AG09309 (cell line): Measurements from ENCODE around the gene GNAZ.

Experiments
- DNase-seq: peaks from one replicate; pipeline ENCODE4 v3.0.0-alpha.2; 2010; ENCODE audit warnings: low read depth
- H3K4me3 ChIP-seq: 2 replicates; pipeline ENCODE4 v1.5.1; 2011; ENCODE audit warnings: mild to moderate bottlenecking, low read depth, low read length, moderate library complexity; ENCODE audit not compliant: control insufficient read depth
- CTCF ChIP-seq: IDR thresholded peaks from 2 replicates; pipeline ENCODE4 v1.5.1; 2011; ENCODE audit warnings: mild to moderate bottlenecking, low read depth, low read length, inconsistent platforms; ENCODE audit not compliant: insufficient read depth, control insufficient read depth; ENCODE audit errors: missing control alignments

Gene GNAZ

GRCh38 chr22:23149743-23150238, 79.5 kb downstream of the GNAZ start:
- no peak overlapping the region for H3K4me3 ChIP-seq
- TF ChIP-seq CTCF: no peak
- DNase-seq: no peak

- no peak for DNase-seq
- no peak overlapping the region for H3K4me3 ChIP-seq
- TF ChIP-seq CTCF: no peak
Measured at GRCh38 chr22:23150762-23151161, 80.4 kb downstream of the GNAZ start.

GRCh38 chr22:23151827-23152226, 81.5 kb downstream of the GNAZ start:
- no peak for TF ChIP-seq CTCF
- no peak overlapping the region for H3K4me3 ChIP-seq
- DNase-seq: no peak

- no peak for TF ChIP-seq CTCF
- H3K4me3 ChIP-seq: no peak overlapping the region
- no peak for DNase-seq
Measured at GRCh38 chr22:23152238-23153114, 82.2 kb downstream of the GNAZ start.

GRCh38 chr22:23153994-23154393, 83.7 kb downstream of the GNAZ start:
- no peak for DNase-seq
- H3K4me3 ChIP-seq: no peak overlapping the region
- TF ChIP-seq CTCF: no peak

GRCh38 chr22:23154461-23154860, 84.1 kb downstream of the GNAZ start:
- H3K4me3 ChIP-seq: no peak overlapping the region
- DNase-seq: no peak
- TF ChIP-seq CTCF: no peak

- TF ChIP-seq CTCF: no peak
- DNase-seq: no peak
- H3K4me3 ChIP-seq: no peak overlapping the region
Measured at GRCh38 chr22:23155143-23155542, 84.8 kb downstream of the GNAZ start.
